Endothelial cell of umbilical vein (primary cell): Measurements from ENCODE around the gene LOXL4.

ENCODE experiments used
- EZH2 ChIP-seq: IDR thresholded peaks from 2 replicates; pipeline ENCODE4 v1.6.1; 2012; ENCODE audit warnings: borderline replicate concordance, low read depth, mild to moderate bottlenecking, moderate library complexity, low read length, inconsistent platforms; ENCODE audit not compliant: severe bottlenecking
- GATA2 ChIP-seq: IDR thresholded peaks from 2 replicates; pipeline ENCODE4 v1.7.0; 2011; ENCODE audit warnings: low read depth, mild to moderate bottlenecking, moderate library complexity, mixed read lengths, low read length; ENCODE audit not compliant: insufficient read length, insufficient read depth
- JUN ChIP-seq: IDR thresholded peaks from 2 replicates; pipeline ENCODE4 v1.6.1; 2011; ENCODE audit warnings: borderline replicate concordance, low read depth; ENCODE audit not compliant: insufficient read length, insufficient read depth
- MYC ChIP-seq: IDR thresholded peaks from one replicate; pipeline ENCODE4 v1.6.1; 2011; ENCODE audit warnings: mild to moderate bottlenecking, low read depth, low read length
- POLR2A ChIP-seq: IDR thresholded peaks from 2 replicates; pipeline ENCODE4 v1.6.1; 2012; ENCODE audit warnings: low read depth, mild to moderate bottlenecking, control low read depth, low read length
- POLR2AphosphoS5 ChIP-seq: IDR thresholded peaks from 2 replicates; pipeline ENCODE4 v1.6.1; 2012; ENCODE audit warnings: low read depth, mild to moderate bottlenecking, control low read depth, low read length, moderate library complexity; ENCODE audit not compliant: insufficient read depth
- TF ChIP-seq, protein P1 (sequence below), 2 donors: IDR thresholded peaks; 1 replicate in 1 of 2; 2 replicates in 1 of 2; pipeline ENCODE4 v1.5.1; 2011; ENCODE audit warnings: low read length in 2 of 2, mild to moderate bottlenecking in 2 of 2, moderate library complexity in 2 of 2, control low read depth in 1 of 2, inconsistent platforms in 1 of 2, low read depth in 1 of 2; ENCODE audit not compliant: insufficient read depth in 1 of 2; ENCODE audit errors: extremely low read depth in 1 of 2

DNA sequence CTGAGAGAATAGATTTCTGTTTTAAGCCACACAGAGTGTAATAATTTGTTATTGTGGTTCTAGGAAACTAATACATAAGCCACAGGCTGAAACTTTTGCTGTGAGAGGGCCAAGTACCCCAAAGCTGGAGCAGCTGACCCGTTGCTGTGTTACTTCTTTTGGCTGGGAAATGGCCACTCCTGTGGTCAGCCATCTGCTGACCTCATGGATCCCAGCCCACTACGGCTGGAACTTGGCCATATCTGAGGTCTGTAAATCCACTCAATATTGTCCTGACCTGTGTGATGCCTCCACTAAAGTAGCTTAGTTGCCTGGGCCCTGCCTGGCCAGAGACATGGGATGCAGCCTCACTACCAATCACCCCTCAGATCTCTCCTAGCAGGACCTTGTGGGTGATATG lies 17.4 kb upstream of the LOXL4 start:
- TF ChIP-seq, protein P1, sequence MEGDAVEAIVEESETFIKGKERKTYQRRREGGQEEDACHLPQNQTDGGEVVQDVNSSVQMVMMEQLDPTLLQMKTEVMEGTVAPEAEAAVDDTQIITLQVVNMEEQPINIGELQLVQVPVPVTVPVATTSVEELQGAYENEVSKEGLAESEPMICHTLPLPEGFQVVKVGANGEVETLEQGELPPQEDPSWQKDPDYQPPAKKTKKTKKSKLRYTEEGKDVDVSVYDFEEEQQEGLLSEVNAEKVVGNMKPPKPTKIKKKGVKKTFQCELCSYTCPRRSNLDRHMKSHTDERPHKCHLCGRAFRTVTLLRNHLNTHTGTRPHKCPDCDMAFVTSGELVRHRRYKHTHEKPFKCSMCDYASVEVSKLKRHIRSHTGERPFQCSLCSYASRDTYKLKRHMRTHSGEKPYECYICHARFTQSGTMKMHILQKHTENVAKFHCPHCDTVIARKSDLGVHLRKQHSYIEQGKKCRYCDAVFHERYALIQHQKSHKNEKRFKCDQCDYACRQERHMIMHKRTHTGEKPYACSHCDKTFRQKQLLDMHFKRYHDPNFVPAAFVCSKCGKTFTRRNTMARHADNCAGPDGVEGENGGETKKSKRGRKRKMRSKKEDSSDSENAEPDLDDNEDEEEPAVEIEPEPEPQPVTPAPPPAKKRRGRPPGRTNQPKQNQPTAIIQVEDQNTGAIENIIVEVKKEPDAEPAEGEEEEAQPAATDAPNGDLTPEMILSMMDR (IDR thresholded peaks at IDR 0.05; ENCODE audit: extremely low read depth in 1 of 2, insufficient read depth in 1 of 2, low read depth in 1 of 2, low read length in 2 of 2) = no peak
- TF ChIP-seq POLR2A (no peak), MYC (no peak), POLR2AphosphoS5 (no peak), EZH2 (no peak), JUN (no peak), GATA2 (no peak)
